DMS153 treated with DMSO at 0.1 percent for 48 hours (cell line): ENCODE data around the gene PAX7.
"Not testable (repeated sequence)": the region's sequence is repeated elsewhere in the genome, so short reads cannot be mapped to it uniquely, and the experiment has no call there.

Experiments used
- DNase-seq: peaks from one replicate; lab custom pipeline; 2025; ENCODE audit not compliant: unreplicated experiment; lab: John Stamatoyannopoulos, UW

Gene PAX7

GRCh38 chr1:18724801-18725200 lies 94.2 kb downstream of the PAX7 start:
- no peak for DNase-seq

- DNase-seq: no peak
Measured at GRCh38 chr1:18725231-18725895, 94.7 kb downstream of the PAX7 start.

GRCh38 chr1:18726368-18726767 lies 95.7 kb downstream of the PAX7 start:
- no peak for DNase-seq

GRCh38 chr1:18727956-18728355 lies 97.3 kb downstream of the PAX7 start:
- DNase-seq: no peak

GRCh38 chr1:18730321-18730720 lies 99.7 kb downstream of the PAX7 start:
- DNase-seq: no peak

GRCh38 chr1:18731148-18731547 lies 100.5 kb downstream of the PAX7 start:
- no peak for DNase-seq

GRCh38 chr1:18731591-18732235 lies 101.1 kb downstream of the PAX7 start:
- no peak for DNase-seq

GRCh38 chr1:18732686-18733085 lies 102.0 kb downstream of the PAX7 start:
- no peak for DNase-seq

- DNase-seq: no peak
Measured at GRCh38 chr1:18734001-18734400, 103.4 kb downstream of the PAX7 start.

- DNase-seq: no peak
Measured at GRCh38 chr1:18734461-18735223, 104.0 kb downstream of the PAX7 start.

- DNase-seq: no peak
Measured at GRCh38 chr1:18735224-18735997, 104.8 kb downstream of the PAX7 start.

- no peak for DNase-seq
Measured at GRCh38 chr1:18736958-18737357, 106.3 kb downstream of the PAX7 start.

GRCh38 chr1:18738126-18738525 lies 107.5 kb downstream of the PAX7 start:
- no peak for DNase-seq

GRCh38 chr1:18738617-18739016 lies 108.0 kb downstream of the PAX7 start:
- DNase-seq: no peak

GRCh38 chr1:18739408-18739807 lies 108.8 kb downstream of the PAX7 start:
- no peak for DNase-seq

- DNase-seq: no peak
Measured at GRCh38 chr1:18739897-18740296, 109.3 kb downstream of the PAX7 start.

GRCh38 chr1:18740617-18741016 lies 110.0 kb downstream of the PAX7 start:
- DNase-seq: no peak

GRCh38 chr1:18743233-18743632 lies 112.6 kb downstream of the PAX7 start:
- no peak for DNase-seq

- DNase-seq: not testable (repeated sequence)
Measured at GRCh38 chr1:18744381-18744780, 113.7 kb downstream of the PAX7 start.

GRCh38 chr1:18746981-18747380 lies 116.3 kb downstream of the PAX7 start:
- no peak for DNase-seq

GRCh38 chr1:18747671-18748070 lies 117.0 kb downstream of the PAX7 start:
- no peak for DNase-seq
